Hepatocyte (in vitro differentiated cells): ENCODE data around the gene KBTBD8.

Experiments used
- EZH2 ChIP-seq: fragments of 200-600 bp; sonication (generic); IDR thresholded peaks from 2 replicates; pipeline ENCODE4 v1.6.1; 2016; ENCODE audit warnings: antibody characterized with exemption, mild to moderate bottlenecking, borderline replicate concordance
- EZH2phosphoT487 ChIP-seq: fragments of 200-600 bp; sonication (generic); IDR thresholded peaks from one replicate; pipeline ENCODE4 v1.6.1; 2018; ENCODE audit warnings: antibody characterized with exemption, mild to moderate bottlenecking, low read depth, moderate library complexity; ENCODE audit not compliant: unreplicated experiment, severe bottlenecking
- TF ChIP-seq, protein P1 (sequence below): fragments of 200-600 bp; sonication (generic); IDR thresholded peaks from 2 replicates; pipeline ENCODE4 v1.5.1; 2016; ENCODE audit warnings: antibody characterized with exemption, mild to moderate bottlenecking; ENCODE audit not compliant: poor library complexity

- TF ChIP-seq, protein P1, sequence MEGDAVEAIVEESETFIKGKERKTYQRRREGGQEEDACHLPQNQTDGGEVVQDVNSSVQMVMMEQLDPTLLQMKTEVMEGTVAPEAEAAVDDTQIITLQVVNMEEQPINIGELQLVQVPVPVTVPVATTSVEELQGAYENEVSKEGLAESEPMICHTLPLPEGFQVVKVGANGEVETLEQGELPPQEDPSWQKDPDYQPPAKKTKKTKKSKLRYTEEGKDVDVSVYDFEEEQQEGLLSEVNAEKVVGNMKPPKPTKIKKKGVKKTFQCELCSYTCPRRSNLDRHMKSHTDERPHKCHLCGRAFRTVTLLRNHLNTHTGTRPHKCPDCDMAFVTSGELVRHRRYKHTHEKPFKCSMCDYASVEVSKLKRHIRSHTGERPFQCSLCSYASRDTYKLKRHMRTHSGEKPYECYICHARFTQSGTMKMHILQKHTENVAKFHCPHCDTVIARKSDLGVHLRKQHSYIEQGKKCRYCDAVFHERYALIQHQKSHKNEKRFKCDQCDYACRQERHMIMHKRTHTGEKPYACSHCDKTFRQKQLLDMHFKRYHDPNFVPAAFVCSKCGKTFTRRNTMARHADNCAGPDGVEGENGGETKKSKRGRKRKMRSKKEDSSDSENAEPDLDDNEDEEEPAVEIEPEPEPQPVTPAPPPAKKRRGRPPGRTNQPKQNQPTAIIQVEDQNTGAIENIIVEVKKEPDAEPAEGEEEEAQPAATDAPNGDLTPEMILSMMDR: no peak
- TF ChIP-seq EZH2 (no peak), EZH2phosphoT487 (no peak)
Observed at GRCh38 chr3:67005974-67006373, 7.9 kb downstream of the KBTBD8 start.
